Activated naive CD4-positive, alpha-beta T cell treated with anti-CD3 and anti-CD28 coated beads, Interleukin-2, amount 50 U/mL, for 24 hours (primary cell): ENCODE data around the gene SORL1.

Source experiments
- H3K27ac Mint-ChIP-seq: one replicate; pipeline ENCODE4 v1.8.0; 2021; ENCODE audit warnings: mild to moderate bottlenecking, mixed read lengths
- H3K27me3 Mint-ChIP-seq: one replicate; pipeline ENCODE4 v1.8.0; 2021; ENCODE audit warnings: mixed read lengths
- H3K36me3 Mint-ChIP-seq: one replicate; pipeline ENCODE4 v1.8.0; 2021; ENCODE audit warnings: mixed read lengths
- H3K4me1 Mint-ChIP-seq: one replicate; pipeline ENCODE4 v1.8.0; 2021; ENCODE audit warnings: mixed read lengths
- H3K4me3 Mint-ChIP-seq: one replicate; pipeline ENCODE4 v1.8.0; 2021; ENCODE audit warnings: mild to moderate bottlenecking, mixed read lengths
- H3K9me3 Mint-ChIP-seq: one replicate; pipeline ENCODE4 v1.8.0; 2021; ENCODE audit warnings: mixed read lengths

The SORL1 gene

GRCh38 chr11:121538054-121538453 lies 85.9 kb downstream of the SORL1 start:
- Mint-ChIP-seq H3K4me1 (peaks cover 73% of the 10 kb centered on the region), H3K4me3 (no peak overlapping the region), H3K27ac (peak overlapping the region; percentile 35)

GRCh38 chr11:121539000-121539399 lies 86.9 kb downstream of the SORL1 start:
- no peaks in the 10 kb centered on the region for H3K9me3 Mint-ChIP-seq
- H3K27me3 Mint-ChIP-seq = no peaks in the 10 kb centered on the region
- no peak overlapping the region for H3K4me3 Mint-ChIP-seq
- peak overlapping the region; percentile 25 for H3K27ac Mint-ChIP-seq
- H3K36me3 Mint-ChIP-seq = peaks cover 11% of the 10 kb centered on the region
- peaks cover 73% of the 10 kb centered on the region for H3K4me1 Mint-ChIP-seq

More at GRCh38 chr11:121538054-121538453, 85.9 kb downstream of the SORL1 start:
- Mint-ChIP-seq H3K9me3 (no peaks in the 10 kb centered on the region), H3K36me3 (peaks cover 11% of the 10 kb centered on the region), H3K27me3 (no peaks in the 10 kb centered on the region)

GRCh38 chr11:121540627-121541026 lies 88.5 kb downstream of the SORL1 start:
- Mint-ChIP-seq H3K36me3 (peaks cover 20% of the 10 kb centered on the region), H3K27ac (peak overlapping the region; percentile 75), H3K4me3 (no peak overlapping the region), H3K9me3 (no peaks in the 10 kb centered on the region), H3K4me1 (peaks cover 78% of the 10 kb centered on the region), H3K27me3 (no peaks in the 10 kb centered on the region)

- Mint-ChIP-seq H3K27ac (peak overlapping the region; percentile 82), H3K4me1 (peaks cover 73% of the 10 kb centered on the region), H3K9me3 (no peaks in the 10 kb centered on the region), H3K4me3 (no peak overlapping the region), H3K36me3 (peaks cover 32% of the 10 kb centered on the region), H3K27me3 (no peaks in the 10 kb centered on the region)
Measured at GRCh38 chr11:121543836-121544380, 91.8 kb downstream of the SORL1 start.

GRCh38 chr11:121544956-121545355 lies 92.8 kb downstream of the SORL1 start:
- H3K27ac Mint-ChIP-seq = peak overlapping the region; percentile 82
- no peaks in the 10 kb centered on the region for H3K9me3 Mint-ChIP-seq
- peaks cover 64% of the 10 kb centered on the region for H3K4me1 Mint-ChIP-seq
- no peaks in the 10 kb centered on the region for H3K27me3 Mint-ChIP-seq
- peak overlapping the region; percentile 39 for H3K4me3 Mint-ChIP-seq
- peaks cover 28% of the 10 kb centered on the region for H3K36me3 Mint-ChIP-seq

- H3K27ac Mint-ChIP-seq = peak overlapping the region; percentile 36
- peaks cover 31% of the 10 kb centered on the region for H3K36me3 Mint-ChIP-seq
- H3K9me3 Mint-ChIP-seq = no peaks in the 10 kb centered on the region
- no peak overlapping the region for H3K4me3 Mint-ChIP-seq
- H3K27me3 Mint-ChIP-seq = no peaks in the 10 kb centered on the region
- peaks cover 48% of the 10 kb centered on the region for H3K4me1 Mint-ChIP-seq
Measured at GRCh38 chr11:121547574-121547973, 95.5 kb downstream of the SORL1 start.

- H3K27ac Mint-ChIP-seq = peak overlapping the region; percentile 36
- no peaks in the 10 kb centered on the region for H3K9me3 Mint-ChIP-seq
- H3K27me3 Mint-ChIP-seq = no peaks in the 10 kb centered on the region
- peaks cover 25% of the 10 kb centered on the region for H3K4me1 Mint-ChIP-seq
- no peak overlapping the region for H3K4me3 Mint-ChIP-seq
- peaks cover 22% of the 10 kb centered on the region for H3K36me3 Mint-ChIP-seq
Measured at GRCh38 chr11:121550247-121551030, 98.3 kb downstream of the SORL1 start.

GRCh38 chr11:121551463-121551862 lies 99.3 kb downstream of the SORL1 start:
- no peak overlapping the region for H3K4me3 Mint-ChIP-seq
- no peak overlapping the region for H3K27ac Mint-ChIP-seq
- no peaks in the 10 kb centered on the region for H3K9me3 Mint-ChIP-seq
- H3K36me3 Mint-ChIP-seq = peaks cover 19% of the 10 kb centered on the region
- H3K4me1 Mint-ChIP-seq = peaks cover 25% of the 10 kb centered on the region
- no peaks in the 10 kb centered on the region for H3K27me3 Mint-ChIP-seq

GRCh38 chr11:121552154-121552553 lies 100.0 kb downstream of the SORL1 start:
- Mint-ChIP-seq H3K36me3 (peaks cover 22% of the 10 kb centered on the region), H3K27me3 (no peaks in the 10 kb centered on the region), H3K4me3 (no peak overlapping the region), H3K4me1 (peaks cover 23% of the 10 kb centered on the region), H3K9me3 (no peaks in the 10 kb centered on the region), H3K27ac (peak overlapping the region; percentile 14)

GRCh38 chr11:121552644-121553043 lies 100.5 kb downstream of the SORL1 start:
- Mint-ChIP-seq H3K4me1 (peaks cover 21% of the 10 kb centered on the region), H3K27ac (peak overlapping the region; percentile 14), H3K9me3 (no peaks in the 10 kb centered on the region), H3K36me3 (peaks cover 19% of the 10 kb centered on the region), H3K27me3 (no peaks in the 10 kb centered on the region), H3K4me3 (no peak overlapping the region)

- H3K4me1 Mint-ChIP-seq = peaks cover 21% of the 10 kb centered on the region
- H3K9me3 Mint-ChIP-seq = no peaks in the 10 kb centered on the region
- no peaks in the 10 kb centered on the region for H3K27me3 Mint-ChIP-seq
- H3K4me3 Mint-ChIP-seq = no peak overlapping the region
- H3K27ac Mint-ChIP-seq = peak overlapping the region; percentile 52
- peaks cover 17% of the 10 kb centered on the region for H3K36me3 Mint-ChIP-seq
Measured at GRCh38 chr11:121553389-121553788, 101.3 kb downstream of the SORL1 start.

GRCh38 chr11:121553806-121554205 lies 101.7 kb downstream of the SORL1 start:
- no peak overlapping the region for H3K4me3 Mint-ChIP-seq
- H3K9me3 Mint-ChIP-seq = no peaks in the 10 kb centered on the region
- no peaks in the 10 kb centered on the region for H3K27me3 Mint-ChIP-seq
- no peak overlapping the region for H3K27ac Mint-ChIP-seq
- peaks cover 18% of the 10 kb centered on the region for H3K36me3 Mint-ChIP-seq
- peaks cover 21% of the 10 kb centered on the region for H3K4me1 Mint-ChIP-seq

- Mint-ChIP-seq H3K36me3 (peaks cover 22% of the 10 kb centered on the region), H3K27me3 (no peaks in the 10 kb centered on the region), H3K4me1 (peaks cover 21% of the 10 kb centered on the region), H3K27ac (peak overlapping the region; percentile 41), H3K9me3 (no peaks in the 10 kb centered on the region), H3K4me3 (no peak overlapping the region)
Measured at GRCh38 chr11:121554552-121554951, 102.4 kb downstream of the SORL1 start.

GRCh38 chr11:121555121-121555520 lies 103.0 kb downstream of the SORL1 start:
- peaks cover 22% of the 10 kb centered on the region for H3K36me3 Mint-ChIP-seq
- H3K4me1 Mint-ChIP-seq = peaks cover 25% of the 10 kb centered on the region
- H3K27me3 Mint-ChIP-seq = no peaks in the 10 kb centered on the region
- no peak overlapping the region for H3K4me3 Mint-ChIP-seq
- H3K27ac Mint-ChIP-seq = no peak overlapping the region
- no peaks in the 10 kb centered on the region for H3K9me3 Mint-ChIP-seq

GRCh38 chr11:121556937-121557336 lies 104.8 kb downstream of the SORL1 start:
- Mint-ChIP-seq H3K9me3 (no peaks in the 10 kb centered on the region), H3K36me3 (peaks cover 15% of the 10 kb centered on the region), H3K27me3 (no peaks in the 10 kb centered on the region), H3K27ac (peak overlapping the region; percentile 80), H3K4me1 (peaks cover 33% of the 10 kb centered on the region), H3K4me3 (no peak overlapping the region)

GRCh38 chr11:121557348-121557747 lies 105.2 kb downstream of the SORL1 start:
- no peak overlapping the region for H3K4me3 Mint-ChIP-seq
- no peaks in the 10 kb centered on the region for H3K27me3 Mint-ChIP-seq
- peaks cover 33% of the 10 kb centered on the region for H3K4me1 Mint-ChIP-seq
- no peaks in the 10 kb centered on the region for H3K9me3 Mint-ChIP-seq
- H3K27ac Mint-ChIP-seq = peak overlapping the region; percentile 80
- peaks cover 15% of the 10 kb centered on the region for H3K36me3 Mint-ChIP-seq
